HL-60 (cell line): ENCODE data around the gene RBFOX2.

ENCODE experiments used
- DNase-seq, 2 experiments: peaks; one replicate each; pipeline ENCODE4 v3.0.0-alpha.2; 2010 to 2020; ENCODE audit warnings: low read depth in 1 of 2, low spot score in 1 of 2
- H3K27ac ChIP-seq: fragments of 250-450 bp; sonication (Bioruptor Pico); replicated peaks from 2 replicates; pipeline ENCODE4 v1.5.1; 2020; ENCODE audit warnings: mild to moderate bottlenecking, moderate library complexity
- H3K27me3 ChIP-seq: fragments of 250-450 bp; sonication (Bioruptor Pico); 2 replicates; pipeline ENCODE4 v1.5.1; 2021; ENCODE audit warnings: mild to moderate bottlenecking, moderate library complexity; ENCODE audit not compliant: insufficient read depth, poor library complexity, severe bottlenecking
- H3K4me3 ChIP-seq: replicated peaks from 2 replicates; pipeline ENCODE4 v1.5.1; 2011; ENCODE audit warnings: mild to moderate bottlenecking, control low read depth, low read length; ENCODE audit not compliant: insufficient read depth
- CTCF ChIP-seq: IDR thresholded peaks from one replicate; pipeline ENCODE4 v1.5.1; 2011; ENCODE audit warnings: low read length, control low read depth, inconsistent platforms; ENCODE audit not compliant: insufficient read depth
- GABPA ChIP-seq: IDR thresholded peaks from 2 replicates; pipeline ENCODE4 v1.6.1; 2012; ENCODE audit warnings: low read depth
- POLR2AphosphoS5 ChIP-seq: IDR thresholded peaks from 2 replicates; pipeline ENCODE4 v1.6.1; 2012; ENCODE audit warnings: low read depth
- REST ChIP-seq: IDR thresholded peaks from 2 replicates; pipeline ENCODE4 v1.6.1; 2012; ENCODE audit warnings: low read depth; ENCODE audit not compliant: insufficient replicate concordance
- SPI1 ChIP-seq: IDR thresholded peaks from 2 replicates; pipeline ENCODE4 v1.6.1; 2012; ENCODE audit warnings: low read depth, mild to moderate bottlenecking, borderline replicate concordance

The RBFOX2 gene

GRCh38 chr22:35967046-35967397, 61.6 kb downstream of the RBFOX2 start:
- no peak overlapping the region for H3K27ac ChIP-seq
- no peak for DNase-seq
- TF ChIP-seq GABPA (no peak), SPI1 (no peak), REST (no peak), CTCF (no peak), POLR2AphosphoS5 (no peak)
- H3K4me3 ChIP-seq, result no peak overlapping the region
- H3K27me3 ChIP-seq, result peaks cover 18% of the 10 kb centered on the region

- TF ChIP-seq CTCF (no peak), POLR2AphosphoS5 (no peak), REST (no peak), GABPA (no peak), SPI1 (no peak)
- Histone ChIP-seq H3K27ac (no peak overlapping the region), H3K4me3 (no peak overlapping the region), H3K27me3 (peaks cover 18% of the 10 kb centered on the region)
- DNase-seq, result no peak
Observed at GRCh38 chr22:35966314-35967045, 62.1 kb downstream of the RBFOX2 start.

GRCh38 chr22:35963237-35963810, 65.3 kb downstream of the RBFOX2 start:
- DNase-seq, result no peak

More at GRCh38 chr22:35963237-35963810, 65.3 kb downstream of the RBFOX2 start:
- H3K27me3 ChIP-seq, result peaks cover 19% of the 10 kb centered on the region
- TF ChIP-seq SPI1, result no peak
- TF ChIP-seq REST, result no peak
- TF ChIP-seq GABPA, result no peak
- no peak overlapping the region for H3K27ac ChIP-seq
- H3K4me3 ChIP-seq, result no peak overlapping the region
